Kidney epithelial cell (primary cell): ENCODE measurements around the gene ME2. TPM values are rescaled to one million over a fixed set of nuclear protein-coding genes. Genes with fewer than 3 reads are reported as not detected.
"Not testable (repeated sequence)": the region's sequence is repeated elsewhere in the genome, so short reads cannot be mapped to it uniquely, and the experiment has no call there.

Experiments used
- DNase-seq: peaks from one replicate; pipeline ENCODE4 v3.0.0-alpha.2; 2010; ENCODE audit warnings: low read depth
- H3K27me3 ChIP-seq: 2 replicates; pipeline ENCODE4 v1.6.0; 2011; ENCODE audit warnings: low read length; ENCODE audit not compliant: control insufficient read depth, insufficient read depth
- H3K36me3 ChIP-seq: 2 replicates; pipeline ENCODE4 v1.5.1; 2011; ENCODE audit warnings: low read length; ENCODE audit not compliant: control insufficient read depth, insufficient read depth
- H3K4me3 ChIP-seq: 2 replicates; pipeline ENCODE4 v1.5.1; 2011; ENCODE audit warnings: low read depth, mild to moderate bottlenecking, control low read depth, low read length
- total RNA-seq: library from RNA; depleted of rRNA; stranded (reverse); fragments of >200 nt; gene quantifications from 2 replicates; pipeline ENCODE4 v1.2.3, GENCODE V29; 2015
- TF ChIP-seq, protein P1 (sequence below): IDR thresholded peaks from 2 replicates; pipeline ENCODE4 v1.5.1; 2011; ENCODE audit warnings: mild to moderate bottlenecking, moderate library complexity, low read length, control low read depth, inconsistent platforms; ENCODE audit not compliant: insufficient read depth, poor library complexity, severe bottlenecking

Gene ME2
- total RNA-seq, 1 donor from 2014 or later = 72.4 TPM

DNA sequence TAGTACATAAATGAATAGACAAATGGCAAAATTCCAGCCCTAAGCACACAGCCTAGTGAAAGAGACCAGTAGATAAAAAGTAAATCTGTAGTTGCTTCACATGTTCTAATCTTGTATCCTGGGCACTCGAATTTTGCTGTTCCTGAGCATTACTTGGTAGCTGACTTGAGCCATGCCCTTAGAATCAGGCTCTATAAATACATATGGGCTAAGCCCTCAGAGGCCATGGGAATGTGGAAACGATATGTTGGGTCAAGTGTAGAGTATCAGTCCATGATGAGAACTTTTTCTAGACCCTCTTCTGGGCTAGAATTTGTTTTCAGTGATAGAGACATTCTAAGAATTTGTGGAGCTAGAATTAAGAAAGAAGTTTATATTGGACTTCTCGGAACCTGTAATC lies 110.8 kb downstream of the ME2 start:
- no peak overlapping the region for H3K4me3 ChIP-seq
- TF ChIP-seq, protein P1, sequence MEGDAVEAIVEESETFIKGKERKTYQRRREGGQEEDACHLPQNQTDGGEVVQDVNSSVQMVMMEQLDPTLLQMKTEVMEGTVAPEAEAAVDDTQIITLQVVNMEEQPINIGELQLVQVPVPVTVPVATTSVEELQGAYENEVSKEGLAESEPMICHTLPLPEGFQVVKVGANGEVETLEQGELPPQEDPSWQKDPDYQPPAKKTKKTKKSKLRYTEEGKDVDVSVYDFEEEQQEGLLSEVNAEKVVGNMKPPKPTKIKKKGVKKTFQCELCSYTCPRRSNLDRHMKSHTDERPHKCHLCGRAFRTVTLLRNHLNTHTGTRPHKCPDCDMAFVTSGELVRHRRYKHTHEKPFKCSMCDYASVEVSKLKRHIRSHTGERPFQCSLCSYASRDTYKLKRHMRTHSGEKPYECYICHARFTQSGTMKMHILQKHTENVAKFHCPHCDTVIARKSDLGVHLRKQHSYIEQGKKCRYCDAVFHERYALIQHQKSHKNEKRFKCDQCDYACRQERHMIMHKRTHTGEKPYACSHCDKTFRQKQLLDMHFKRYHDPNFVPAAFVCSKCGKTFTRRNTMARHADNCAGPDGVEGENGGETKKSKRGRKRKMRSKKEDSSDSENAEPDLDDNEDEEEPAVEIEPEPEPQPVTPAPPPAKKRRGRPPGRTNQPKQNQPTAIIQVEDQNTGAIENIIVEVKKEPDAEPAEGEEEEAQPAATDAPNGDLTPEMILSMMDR = no peak
- no peak for DNase-seq
- H3K36me3 ChIP-seq = no peaks in the 10 kb centered on the region
- H3K27me3 ChIP-seq = no peaks in the 10 kb centered on the region

- no peak overlapping the region for H3K4me3 ChIP-seq
- H3K27me3 ChIP-seq = no peaks in the 10 kb centered on the region
- TF ChIP-seq, protein P1 = no peak
- no peak for DNase-seq
- no peaks in the 10 kb centered on the region for H3K36me3 ChIP-seq
Observed at GRCh38 chr18:50992351-50992762, 113.4 kb downstream of the ME2 start.

GRCh38 chr18:50994031-50994430 lies 115.1 kb downstream of the ME2 start:
- no peak for DNase-seq
- Histone ChIP-seq H3K4me3 (no peak overlapping the region), H3K27me3 (no peaks in the 10 kb centered on the region), H3K36me3 (no peaks in the 10 kb centered on the region)
- TF ChIP-seq, protein P1 = no peak

DNA sequence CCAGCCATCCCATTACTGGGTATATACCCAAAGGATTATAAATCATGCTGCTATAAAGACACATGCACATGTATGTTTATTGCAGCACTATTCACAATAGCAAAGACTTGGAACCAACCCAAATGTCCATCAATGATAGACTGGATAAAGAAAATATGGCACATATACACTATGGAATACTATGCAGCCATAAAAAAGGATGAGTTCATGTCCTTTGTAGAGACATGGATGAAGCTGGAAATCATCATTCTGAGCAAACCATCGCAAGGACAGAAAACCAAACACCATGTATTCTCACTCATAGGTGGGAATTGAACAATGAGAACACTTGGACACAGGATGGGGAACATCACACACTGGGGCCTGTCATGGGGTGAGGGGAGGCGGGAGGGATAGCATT lies 124.3 kb downstream of the ME2 start:
- not testable (repeated sequence) for H3K27me3 ChIP-seq, H3K4me3 ChIP-seq, H3K36me3 ChIP-seq, DNase-seq

Other genes with a start within 250 kb of the ME2 start
- gene MRO, start 59.1 kb upstream of the ME2 start, total RNA-seq = 0.07 TPM in 1 of 2 replicates, not detected in the other
- gene ELAC1, start 88.9 kb downstream of the ME2 start, total RNA-seq = 7.1 and 9.7 TPM in 2 replicates
- 91.9 and 130 TPM in 2 replicates for gene SMAD4, start 151.1 kb downstream of the ME2 start, total RNA-seq